K562 (cell line): ENCODE measurements around the gene GCDH. TPM values are rescaled to one million over a fixed set of nuclear protein-coding genes. Genes with fewer than 3 reads are reported as not detected.
A peak's percentile ranks its signal among the peaks of the same experiment; 100 is the strongest.

ENCODE experiments used
- ATAC-seq: fragments of 200-7000 bp; cut with Tn5 transposase; 3 replicates; pipeline ENCODE4 v1.9.1; 2020; ENCODE audit warnings: moderate library complexity
- BruUV-seq: library from RNA; stranded (reverse); fragments of 400-500 nt; replicated peaks from 2 replicates; lab custom pipeline; 2021; lab: Mats Ljungman, UMichigan
- CTCF ChIA-PET: fragments of 300-600 bp; formaldehyde crosslinking; extraction: SDS; loops from one replicate; lab custom pipeline; 2021; ENCODE audit warnings: low intra/inter-chr PET ratio; lab: Yijun Ruan, JAX
- POLR2A ChIA-PET: fragments of 300-600, 350-650 bp; sonication (Branson Sonifier 250); formaldehyde crosslinking; extraction: SDS; loops from one replicate; lab custom pipeline; 2021; ENCODE audit warnings: antibody characterized with exemption, inconsistent platforms; lab: Yijun Ruan, JAX
- DNase-seq, 4 experiments: peaks; one replicate each; pipeline versions ENCODE4 v3.0.0 to v3.0.0-alpha.2; 2011 to 2018; ENCODE audit warnings: low spot score in 3 of 4, mixed read lengths in 3 of 4; ENCODE audit errors: extremely low read depth in 1 of 4
- FAIRE-seq: peaks from 2 replicates; lab custom pipeline; 2011; peaks lifted over from hg19 to GRCh38; lab: Jason Lieb, UNC
- H2AFZ ChIP-seq: 2 replicates; pipeline ENCODE4 v1.6.0; 2011; ENCODE audit warnings: low read depth, low read length, control low read depth, inconsistent platforms
- H3K27ac ChIP-seq: fragments of 200-600 bp; 3 replicates; pipeline ENCODE4 v1.8.0; 2011; ENCODE audit warnings: low read depth, mild to moderate bottlenecking, control low read depth, inconsistent platforms, low read length, moderate library complexity, mixed read lengths; ENCODE audit errors: extremely low read depth
- H3K27me3 ChIP-seq, 2 experiments: fragments of 300-600 bp in 1 of 2; 2 replicates in 1 of 2; 3 replicates in 1 of 2; pipeline versions ENCODE4 v1.6.0 to v1.8.0; 2011; ENCODE audit warnings: inconsistent platforms in 2 of 2, low read length in 2 of 2, mild to moderate bottlenecking in 1 of 2, mixed read lengths in 1 of 2, moderate library complexity in 1 of 2; ENCODE audit not compliant: control insufficient read depth in 2 of 2, insufficient read depth in 2 of 2
- H3K36me3 ChIP-seq: fragments of 300-600 bp; 3 replicates; pipeline ENCODE4 v1.8.0; 2011; ENCODE audit warnings: mild to moderate bottlenecking, low read length, inconsistent platforms; ENCODE audit not compliant: control insufficient read depth, insufficient read depth
- H3K4me1 ChIP-seq, 2 experiments: fragments of 200-600 bp in 1 of 2; replicated peaks in 1 of 2; 2 replicates in 1 of 2; 3 replicates in 1 of 2; pipeline versions ENCODE4 v1.5.1 to v1.8.0; 2011; ENCODE audit warnings: inconsistent platforms in 2 of 2, low read length in 2 of 2, mild to moderate bottlenecking in 1 of 2, mixed read lengths in 1 of 2, moderate library complexity in 1 of 2; ENCODE audit not compliant: control insufficient read depth in 2 of 2, insufficient read depth in 2 of 2
- H3K4me2 ChIP-seq: 2 replicates; pipeline ENCODE4 v1.6.1; 2011; ENCODE audit warnings: low read length, control low read depth, inconsistent platforms, mixed read lengths; ENCODE audit not compliant: insufficient read depth
- H3K4me3 ChIP-seq: fragments of 200-600 bp; sonication (generic), shearing (Covaris generic); 2 replicates; pipeline ENCODE4 v1.5.1; 2016; ENCODE audit warnings: control low read depth, inconsistent platforms
- H3K79me2 ChIP-seq: fragments of 200-600 bp; 3 replicates; pipeline ENCODE4 v1.8.0; 2011; ENCODE audit warnings: low read length, inconsistent platforms; ENCODE audit not compliant: control insufficient read depth, insufficient read depth
- H3K9ac ChIP-seq, 2 experiments: 2 replicates each; pipeline versions ENCODE4 v1.6.0 to v1.6.1; 2011; ENCODE audit warnings: low read depth in 2 of 2, low read length in 2 of 2, control low read depth in 1 of 2, inconsistent platforms in 1 of 2, mild to moderate bottlenecking in 1 of 2, mixed read lengths in 1 of 2; ENCODE audit not compliant: insufficient read depth in 1 of 2
- H3K9me1 ChIP-seq: one replicate; pipeline ENCODE4 v1.6.0; 2011; ENCODE audit warnings: inconsistent platforms, mild to moderate bottlenecking, low read length, moderate library complexity; ENCODE audit not compliant: control insufficient read depth, insufficient read depth
- H3K9me3 ChIP-seq: replicated peaks from 2 replicates; pipeline ENCODE4 v1.5.1; 2011; ENCODE audit warnings: low read depth, low read length, inconsistent platforms; ENCODE audit not compliant: control insufficient read depth, insufficient read depth
- H4K20me1 ChIP-seq: replicated peaks from 2 replicates; pipeline ENCODE4 v1.6.1; 2011; ENCODE audit warnings: low read length, inconsistent platforms, mixed read lengths; ENCODE audit not compliant: control insufficient read depth, insufficient read depth
- ASH1L ChIP-seq: fragments of 450-650 bp; IDR thresholded peaks from 2 replicates; pipeline ENCODE4 v1.6.1; 2018; ENCODE audit warnings: borderline replicate concordance, mild to moderate bottlenecking, low read depth; ENCODE audit not compliant: partially characterized antibody
- ATF2 ChIP-seq: sonication (generic); formaldehyde crosslinking; IDR thresholded peaks from 2 replicates; pipeline ENCODE4 v1.8.1; 2022; ENCODE audit warnings: missing genetic modification reagents
- ATF7 ChIP-seq: fragments of 450-650 bp; IDR thresholded peaks from 2 replicates; pipeline ENCODE4 v1.7.1; 2014; ENCODE audit warnings: mild to moderate bottlenecking, moderate library complexity
- BRCA1 ChIP-seq, 2 experiments: fragments of 450-650 bp in 1 of 2; sonication (generic) in 1 of 2; formaldehyde crosslinking in 1 of 2; IDR thresholded peaks; 2 replicates each; pipeline versions ENCODE4 v1.5.0 to v1.6.1; 2017 to 2020; ENCODE audit warnings: mild to moderate bottlenecking in 1 of 2, missing genetic modification reagents in 1 of 2
- CHD2 ChIP-seq: IDR thresholded peaks from 2 replicates; pipeline ENCODE4 v1.6.1; 2011; ENCODE audit warnings: low read depth, low read length
- ERF ChIP-seq: fragments of 450-650 bp; formaldehyde crosslinking; IDR thresholded peaks from 2 replicates; pipeline ENCODE4 v1.4.0; 2020; ENCODE audit warnings: mild to moderate bottlenecking, mixed read lengths
- KLF10 ChIP-seq: fragments of 250-450 bp; sonication (Bioruptor Pico); IDR thresholded peaks from 2 replicates; pipeline ENCODE4 v1.6.1; 2021; ENCODE audit warnings: matching md5 sums
- MBD2 ChIP-seq: sonication (generic); IDR thresholded peaks from 2 replicates; pipeline ENCODE4 v1.6.1; 2016; ENCODE audit warnings: low read depth, borderline replicate concordance
- NCOA1 ChIP-seq: fragments of 450-650 bp; IDR thresholded peaks from 2 replicates; pipeline ENCODE4 v1.6.1; 2016; ENCODE audit warnings: low read depth
- PKNOX1 ChIP-seq: fragments of 450-650 bp; IDR thresholded peaks from 2 replicates; pipeline ENCODE4 v1.6.1; 2016
- PTBP1 ChIP-seq: fragments of 200-400 bp; formaldehyde crosslinking; IDR thresholded peaks from 2 replicates; pipeline ENCODE4 v1.6.1; 2017; ENCODE audit warnings: low read depth, low read length
- SIX5 ChIP-seq, 2 experiments: IDR thresholded peaks; 2 replicates each; pipeline ENCODE4 v1.6.1; 2011; ENCODE audit warnings: low read length in 2 of 2, borderline replicate concordance in 1 of 2, low read depth in 1 of 2, mild to moderate bottlenecking in 1 of 2, moderate library complexity in 1 of 2; ENCODE audit not compliant: insufficient read depth in 1 of 2
- SLC30A9 ChIP-seq: fragments of 250-450 bp; sonication (Bioruptor Pico); IDR thresholded peaks from 2 replicates; pipeline ENCODE4 v1.8.0; 2022; ENCODE audit warnings: mild to moderate bottlenecking, moderate library complexity
- TCF7 ChIP-seq: sonication (generic); IDR thresholded peaks from 2 replicates; pipeline ENCODE4 v1.6.1; 2016; ENCODE audit warnings: antibody characterized with exemption, borderline replicate concordance
- VEZF1 ChIP-seq: fragments of 200-800 bp; sonication (Bioruptor generic); IDR thresholded peaks from 2 replicates; pipeline ENCODE4 v1.6.1; 2017; ENCODE audit warnings: missing genetic modification characterization, missing compliant biosample characterization
- ZSCAN29 ChIP-seq: fragments of 450-650 bp; IDR thresholded peaks from 2 replicates; pipeline ENCODE4 v1.6.1; 2017
- WGBS: fragments of 100-300 bp; shearing (Covaris generic); methylation state at CpG from one replicate; pipeline ENCODE4 v1.1.6; 2016; ENCODE audit warnings: low coverage, mixed read lengths; ENCODE audit not compliant: insufficient coverage; ENCODE audit errors: missing lambda C conversion rate; 5-methylcytosine and 5-hydroxymethylcytosine counted together
- in situ Hi-C: fragments of 300-500 bp; cut with MboI; formaldehyde crosslinking; loops from 4 replicates; pipeline ENCODE4 v1.15.0; 2018; ENCODE audit warnings: inconsistent platforms, mixed read lengths
- intact Hi-C: fragments of 100-400 bp; cut with micrococcal nuclease; formaldehyde crosslinking; loops from 2 replicates; pipeline ENCODE4 v1.14.2; 2022
- polyA plus RNA-seq, 8 experiments: library from polyadenylated mRNA; depleted of rRNA in 4 of 8; stranded (reverse) in 5 of 8; unstranded in 3 of 8; fragments of >200 nt; fragmentation: Nextera tagmentation in 2 of 8; fragmentation: Illumina TruSeq in 1 of 8; extraction: Ambion mirVana in 2 of 8; extraction: Trizol in 1 of 8; gene quantifications; 2 replicates each; pipeline versions ENCODE4 v1.2.1 to v1.2.3, GENCODE V29; 2011 to 2014; ENCODE audit warnings: inconsistent platforms in 1 of 8, missing spikeins in 1 of 8
- total RNA-seq, 7 experiments: library from RNA; depleted of rRNA in 6 of 7; stranded (reverse); fragments of >200 nt in 6 of 7; fragmentation: Illumina TruSeq in 2 of 7; extraction: Trizol in 2 of 7; gene quantifications; 2 replicates each; pipeline versions ENCODE4 v1.2.1 to v1.2.3, GENCODE V29; 2011 to 2021; ENCODE audit warnings: low replicate concordance in 1 of 7
- TF ChIP-seq, protein P1 (sequence below): fragments of 250-450 bp; sonication (Bioruptor Pico); IDR thresholded peaks from 2 replicates; pipeline ENCODE4 v1.8.0; 2022; ENCODE audit warnings: moderate library complexity, mild to moderate bottlenecking, inconsistent platforms

Gene GCDH
- total and polyA plus RNA-seq, 9 of the 15 experiments (the other 6 are each of a cell fraction or from before 2014, with no cell fraction given), result 2.9 to 50.8 (median 19.1) TPM

DNA sequence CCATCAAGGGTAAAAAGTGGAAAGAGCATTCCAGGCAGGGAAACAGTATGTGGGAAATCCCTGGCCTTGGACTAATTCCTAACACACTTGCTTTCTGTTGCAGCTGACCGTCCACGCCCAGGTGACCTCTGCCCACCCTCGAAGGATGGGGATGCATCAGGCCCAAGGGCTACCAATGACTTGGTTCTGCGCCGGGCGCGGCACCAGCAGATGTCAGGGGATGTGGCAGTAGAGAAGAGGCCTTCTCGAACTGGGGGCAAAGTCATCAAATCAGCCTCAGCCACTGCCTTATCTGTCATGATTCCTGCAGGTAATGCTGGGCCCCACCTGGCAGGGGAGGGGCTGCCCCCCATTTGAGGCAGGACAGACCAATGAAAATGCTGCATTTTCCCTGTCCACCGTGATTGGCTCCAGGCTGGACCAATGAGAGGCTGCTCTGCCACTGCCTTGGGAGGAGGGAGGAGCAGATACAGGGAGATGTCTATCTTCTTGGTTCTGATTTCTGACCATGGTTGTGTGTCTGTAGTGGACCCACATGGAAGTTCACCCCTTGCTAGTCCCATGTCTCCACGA lies 22.3 kb upstream of the GCDH start:
- Histone ChIP-seq H3K36me3 (peaks cover 3% of the 10 kb centered on the region; the same call in 1 of the 3 replicates), H3K27me3 (no peaks in the 10 kb centered on the region), H3K9me3 (peaks cover 2% of the 10 kb centered on the region; the same call in 1 of the 2 replicates), H3K4me1 (peaks cover 8 to 50% of the 10 kb centered on the region in 2 experiments; a peak in 4 of 5 replicates), H3K27ac (no peak overlapping the region), H4K20me1 (no peaks in the 10 kb centered on the region; the same call in 1 of the 2 replicates), H3K4me3 (no peak overlapping the region), H2AFZ (no peak overlapping the region), H3K4me2 (no peak overlapping the region), H3K79me2 (no peaks in the 10 kb centered on the region), H3K9ac (no peak overlapping the region), H3K9me1 (no peaks in the 10 kb centered on the region)
- 83% methylated on average over 8 of the region's 10 CpGs for WGBS
- ATAC-seq, result peak; percentile 46
- FAIRE-seq, result peak; percentile 56
- DNase-seq, result peak; percentile 64 to 85 (median 76)
- in situ Hi-C loops (no loop called here), intact Hi-C loops (no loop called here)
- ChIA-PET POLR2A (no interaction called here), CTCF (interaction anchor here (0.6 kb wide), 1 partner anchor 82 kb away, joined by 6 read pairs; no protein-coding TSS in a partner anchor)
- no TSS peak for BruUV-seq
- peak; percentile 98 for TF ChIP-seq PKNOX1
- 0 out of 2 replicates have a peak, but pooled peaks have one; percentile 19 for TF ChIP-seq MBD2
- TF ChIP-seq, protein P1, sequence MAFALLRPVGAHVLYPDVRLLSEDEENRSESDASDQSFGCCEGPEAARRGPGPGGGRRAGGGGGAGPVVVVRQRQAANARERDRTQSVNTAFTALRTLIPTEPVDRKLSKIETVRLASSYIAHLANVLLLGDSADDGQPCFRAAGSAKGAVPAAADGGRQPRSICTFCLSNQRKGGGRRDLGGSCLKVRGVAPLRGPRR, result no peak
- no peak for TF ChIP-seq NCOA1
- TF ChIP-seq CHD2, result peak; percentile 46; the same call in 1 of the 2 replicates
- TF ChIP-seq ATF7, result no peak
- no peak for TF ChIP-seq KLF10 (CRISPR knock-in tag)
- TF ChIP-seq SIX5 (IDR thresholded peaks at IDR 0.05; ENCODE audit: borderline replicate concordance in 1 of 2, insufficient read depth in 1 of 2, low read depth in 1 of 2, low read length in 2 of 2), result no peak
- TF ChIP-seq VEZF1 (CRISPR knock-in tag), result peak; percentile 28; the same call in 1 of the 2 replicates
- no peak for TF ChIP-seq BRCA1 (IDR thresholded peaks at IDR 0.05)
- TF ChIP-seq BRCA1 (CRISPR knock-in tag; IDR thresholded peaks at IDR 0.05), result no peak
- no peak for TF ChIP-seq SLC30A9 (CRISPR knock-in tag)
- TF ChIP-seq TCF7, result no peak
- TF ChIP-seq ATF2 (CRISPR knock-in tag), result no peak
- no peak for TF ChIP-seq ZSCAN29
- TF ChIP-seq ASH1L, result peak; percentile 59
- no peak for TF ChIP-seq ERF
- no peak for TF ChIP-seq PTBP1
